Measurements from ENCODE around the gene XIAP. TPM values are rescaled to one million over a fixed set of nuclear protein-coding genes. Genes with fewer than 3 reads are reported as not detected.

Gene XIAP
- total and polyA plus RNA-seq, 4 donors = 8.5 to 58.6 (median 35.8) TPM

GRCh38 chrX:123962794-123963373, 103.0 kb downstream of the XIAP start:
- 0 to 24% methylated on average over 18 to 22 of the region's 22 CpGs for WGBS, 2 donors
- peaks cover 0 to 13% (median 0%) of the 10 kb centered on the region in 5 donors for H3K4me1 ChIP-seq (ENCODE audit: control insufficient read depth in 5 of 5, insufficient read depth in 5 of 5, low read length in 5 of 5)

More at GRCh38 chrX:123962794-123963373, 103.0 kb downstream of the XIAP start:
- peak; percentile 62 for ATAC-seq (ENCODE audit: insufficient read depth, low FRiP score)
- DNase-seq = peak; percentile 94 to 98 (median 96)
- TF ChIP-seq CTCF (IDR thresholded peaks at IDR 0.05; ENCODE audit: control extremely low read depth, extremely low read depth) = no peak
- H3K36me3 ChIP-seq (ENCODE audit: control insufficient read depth in 4 of 4, insufficient read depth in 4 of 4, low read length in 4 of 4) = no peaks in the 10 kb centered on the region
- peak overlapping the region; percentile 80 to 85 for H3K9ac ChIP-seq (ENCODE audit: insufficient read depth in 1 of 2, low read length in 2 of 2)
- no peaks in the 10 kb centered on the region for H3K27me3 ChIP-seq (ENCODE audit: control insufficient read depth in 3 of 3, insufficient read depth in 3 of 3, low read length in 2 of 3)
- H3K27ac ChIP-seq (ENCODE audit: low read depth in 1 of 2, low read length in 1 of 2) = peak overlapping the region; percentile 90 to 97
- peak overlapping the region; percentile 49 for H3K4me3 ChIP-seq
- H3K9me3 ChIP-seq (ENCODE audit: control insufficient read depth in 4 of 4, insufficient read depth in 3 of 4, low read length in 3 of 4) = peaks cover 0 to 4% (median 0%) of the 10 kb centered on the region in 4 donors

Small RNA genes within 50 kb of the gene (small RNA-seq; reads per million reads assigned to genes)
- gene RF00019 (ENCODE audit: low replicate concordance) (not detected), gene RN7SL190P (ENCODE audit: low replicate concordance) (not detected), gene RNU6-122P (ENCODE audit: low replicate concordance) (not detected)

Other genes starting within 250 kb of the XIAP start
- 100 to 1,000 TPM in 1 of 2 donors, 10 to 100 TPM in 1; 71.1 to 224 TPM for gene THOC2, start 127.0 kb upstream of the XIAP start, total RNA-seq
- 10 to 100 TPM; 25.9 to 72.3 TPM for gene THOC2, start 127.0 kb upstream of the XIAP start, polyA plus RNA-seq
- gene STAG2, start 101.7 kb downstream of the XIAP start, total RNA-seq = 100 to 1,000 TPM in 1 of 2 donors, 10 to 100 TPM in 1; 46.8 to 181 TPM
- gene STAG2, start 101.7 kb downstream of the XIAP start, polyA plus RNA-seq = 10 to 100 TPM; 16.4 to 26.8 TPM

All from lung (tissue), 13 donors.